PFSK-1 (cell line): Measurements from ENCODE around the gene KSR2.

Experiments
- POLR2AphosphoS5 ChIP-seq: IDR thresholded peaks from 2 replicates; pipeline ENCODE4 v1.6.1; 2012; ENCODE audit warnings: low read depth, mild to moderate bottlenecking, control low read depth, low read length, moderate library complexity
- SIN3A ChIP-seq: IDR thresholded peaks from 2 replicates; pipeline ENCODE4 v1.6.1; 2012; ENCODE audit warnings: mild to moderate bottlenecking, low read length, moderate library complexity, borderline replicate concordance; ENCODE audit not compliant: insufficient read depth
- TAF1 ChIP-seq: IDR thresholded peaks from 2 replicates; pipeline ENCODE4 v1.6.1; 2012; ENCODE audit warnings: low read length, control low read depth, borderline replicate concordance; ENCODE audit not compliant: insufficient read depth
- TF ChIP-seq, protein P1 (sequence below), 2 experiments: IDR thresholded peaks; 2 replicates each; pipeline versions ENCODE4 v1.6.1 to v1.8.0; 2011 to 2012; ENCODE audit warnings: low read depth in 2 of 2, low read length in 2 of 2, control low read depth in 1 of 2, inconsistent platforms in 1 of 2, mild to moderate bottlenecking in 1 of 2, moderate library complexity in 1 of 2; ENCODE audit not compliant: insufficient read depth in 1 of 2

DNA sequence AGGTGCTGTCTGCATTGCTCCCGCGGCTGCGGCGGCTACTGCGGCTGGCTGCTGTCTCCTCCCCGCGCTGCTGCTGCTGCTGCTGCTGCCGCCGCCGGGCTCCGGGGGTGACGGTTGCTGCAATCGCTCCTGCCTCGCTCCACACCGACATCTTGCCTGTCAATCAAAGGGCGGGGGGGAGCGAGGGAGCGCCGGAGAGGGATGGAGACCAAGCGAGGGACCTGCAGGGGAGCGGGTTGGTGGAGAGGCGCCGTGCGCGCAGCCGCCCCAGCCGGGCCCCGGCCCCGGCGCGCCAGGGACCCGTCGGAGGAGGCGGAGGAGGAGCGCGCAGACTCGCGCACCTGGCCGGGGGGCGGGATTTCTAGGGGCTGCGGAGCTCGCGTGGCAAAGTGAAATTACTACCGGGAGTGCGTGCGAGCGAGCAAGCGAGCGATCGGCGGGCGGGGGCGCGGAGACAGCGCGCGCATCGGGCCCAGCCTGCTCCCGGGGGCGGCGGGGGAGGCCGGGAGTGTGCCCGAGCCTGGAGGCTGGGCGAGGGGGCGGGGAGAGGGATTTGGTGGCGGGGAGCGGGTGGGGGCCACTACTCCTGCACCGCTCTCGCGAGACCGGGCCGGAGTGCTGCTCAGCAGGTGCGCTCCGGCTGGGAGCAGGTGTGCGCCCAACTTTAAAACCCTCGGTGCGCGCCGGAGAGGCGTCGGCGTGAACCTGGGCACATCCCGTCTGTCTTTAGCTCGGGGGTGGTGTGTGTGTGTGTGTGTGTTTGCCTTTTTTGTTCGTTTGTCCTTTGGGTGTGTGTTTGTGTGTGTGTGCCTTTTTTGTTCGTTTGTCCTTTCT is at the start of gene KSR2:
- TF ChIP-seq TAF1 = no peak
- TF ChIP-seq POLR2AphosphoS5 = no peak
- no peak for TF ChIP-seq SIN3A
- TF ChIP-seq, protein P1, sequence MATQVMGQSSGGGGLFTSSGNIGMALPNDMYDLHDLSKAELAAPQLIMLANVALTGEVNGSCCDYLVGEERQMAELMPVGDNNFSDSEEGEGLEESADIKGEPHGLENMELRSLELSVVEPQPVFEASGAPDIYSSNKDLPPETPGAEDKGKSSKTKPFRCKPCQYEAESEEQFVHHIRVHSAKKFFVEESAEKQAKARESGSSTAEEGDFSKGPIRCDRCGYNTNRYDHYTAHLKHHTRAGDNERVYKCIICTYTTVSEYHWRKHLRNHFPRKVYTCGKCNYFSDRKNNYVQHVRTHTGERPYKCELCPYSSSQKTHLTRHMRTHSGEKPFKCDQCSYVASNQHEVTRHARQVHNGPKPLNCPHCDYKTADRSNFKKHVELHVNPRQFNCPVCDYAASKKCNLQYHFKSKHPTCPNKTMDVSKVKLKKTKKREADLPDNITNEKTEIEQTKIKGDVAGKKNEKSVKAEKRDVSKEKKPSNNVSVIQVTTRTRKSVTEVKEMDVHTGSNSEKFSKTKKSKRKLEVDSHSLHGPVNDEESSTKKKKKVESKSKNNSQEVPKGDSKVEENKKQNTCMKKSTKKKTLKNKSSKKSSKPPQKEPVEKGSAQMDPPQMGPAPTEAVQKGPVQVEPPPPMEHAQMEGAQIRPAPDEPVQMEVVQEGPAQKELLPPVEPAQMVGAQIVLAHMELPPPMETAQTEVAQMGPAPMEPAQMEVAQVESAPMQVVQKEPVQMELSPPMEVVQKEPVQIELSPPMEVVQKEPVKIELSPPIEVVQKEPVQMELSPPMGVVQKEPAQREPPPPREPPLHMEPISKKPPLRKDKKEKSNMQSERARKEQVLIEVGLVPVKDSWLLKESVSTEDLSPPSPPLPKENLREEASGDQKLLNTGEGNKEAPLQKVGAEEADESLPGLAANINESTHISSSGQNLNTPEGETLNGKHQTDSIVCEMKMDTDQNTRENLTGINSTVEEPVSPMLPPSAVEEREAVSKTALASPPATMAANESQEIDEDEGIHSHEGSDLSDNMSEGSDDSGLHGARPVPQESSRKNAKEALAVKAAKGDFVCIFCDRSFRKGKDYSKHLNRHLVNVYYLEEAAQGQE (IDR thresholded peaks at IDR 0.05; ENCODE audit: insufficient read depth in 1 of 2, low read depth in 2 of 2, low read length in 2 of 2) = no peak
